HTERT RPE-1 (cell line): ENCODE data around the gene LAMC2.
"Not testable (repeated sequence)": the region's sequence is repeated elsewhere in the genome, so short reads cannot be mapped to it uniquely, and the experiment has no call there.

Source experiments
- in situ Hi-C: fragments of 300-500 bp; cut with MboI; formaldehyde crosslinking; loops from 4 replicates; pipeline ENCODE4 v1.14.3; 2020; ENCODE audit warnings: low sequenced_read_pairs

The LAMC2 gene

DNA sequence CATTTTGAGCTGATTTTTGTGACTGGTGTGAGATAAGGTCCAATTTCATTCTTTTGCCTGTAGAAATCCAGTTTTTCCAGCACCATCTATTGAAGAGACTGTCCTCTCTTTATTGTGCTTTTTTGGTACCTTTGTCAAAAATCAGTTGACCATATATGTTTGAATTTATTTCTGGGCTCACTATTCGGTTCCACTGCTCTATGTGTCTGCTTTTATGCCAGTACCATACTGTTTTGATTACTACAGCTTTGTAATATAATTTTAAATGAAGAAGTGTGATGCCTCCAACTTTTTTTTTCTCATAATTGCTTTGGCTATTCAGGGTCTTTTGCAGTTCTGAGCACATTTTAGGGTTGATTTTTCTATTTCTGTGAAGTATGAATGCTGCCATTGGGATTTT lies 69.0 kb downstream of the LAMC2 start:
- in situ Hi-C loops: no loop called here

DNA sequence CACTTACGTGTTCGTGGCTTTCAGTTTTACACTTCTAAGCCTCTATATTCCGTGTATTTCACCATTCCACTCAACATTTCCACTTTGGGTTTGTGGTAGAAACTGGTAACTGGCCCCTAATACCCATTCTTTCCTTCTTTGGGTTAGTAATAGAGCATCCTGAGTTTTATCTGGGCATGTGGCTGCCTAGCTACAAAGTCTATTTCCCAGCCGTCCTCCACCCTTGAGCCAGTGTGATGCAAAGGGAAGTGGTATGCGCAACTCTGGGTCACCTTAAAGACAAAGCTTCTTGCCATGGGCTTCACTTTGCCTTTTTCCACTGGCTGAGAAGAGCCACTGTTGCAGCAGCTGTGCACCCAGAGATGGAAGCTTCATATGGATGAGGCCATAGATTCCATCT lies 73.9 kb downstream of the LAMC2 start:
- in situ Hi-C loops: no loop called here

- in situ Hi-C loops: no loop called here
These were observed 76.7 kb downstream of the LAMC2 start for GRCh38 chr1:183262628-183263200.

GRCh38 chr1:183263886-183264602 lies 78.0 kb downstream of the LAMC2 start:
- in situ Hi-C loops: no loop called here

DNA sequence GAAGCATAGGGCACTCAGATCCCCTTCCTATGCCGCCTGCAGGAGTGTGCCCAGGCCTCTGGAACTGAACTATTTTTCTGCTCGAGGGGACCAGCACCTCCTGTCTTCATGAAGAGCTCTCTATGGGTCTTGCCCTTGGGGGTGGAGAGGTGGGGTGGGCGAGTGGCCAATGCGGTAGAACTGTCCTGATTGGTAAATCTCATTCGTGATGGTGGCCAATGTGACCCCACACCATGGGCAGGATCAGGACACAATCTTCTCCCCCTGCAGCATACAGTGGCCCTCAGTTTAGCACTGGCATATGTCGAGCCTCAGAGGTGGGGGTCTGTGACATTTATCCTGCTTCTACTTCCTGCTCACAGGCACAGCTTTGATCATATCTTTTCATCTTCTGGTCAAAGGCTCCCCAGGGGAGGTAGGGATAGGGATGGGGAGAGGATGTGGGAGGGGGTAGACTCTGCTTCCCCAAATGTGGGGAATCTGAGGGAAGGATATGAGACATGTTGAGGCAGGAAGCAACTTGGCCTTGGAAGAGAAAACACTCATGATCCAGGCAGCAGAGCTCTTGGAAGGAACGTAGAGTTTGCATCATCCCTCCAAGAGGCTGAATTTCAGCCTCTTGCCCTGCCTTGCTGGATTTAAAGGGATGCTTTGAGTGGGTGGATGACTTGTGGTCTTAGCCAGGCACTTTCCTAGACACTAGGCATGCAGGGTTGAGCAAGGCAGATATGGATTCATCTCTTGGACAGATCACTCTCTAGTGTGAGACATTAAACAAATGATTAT lies 81.8 kb downstream of the LAMC2 start:
- in situ Hi-C loops: no loop called here

- in situ Hi-C loops: no loop called here
These were observed 84.6 kb downstream of the LAMC2 start for GRCh38 chr1:183270541-183271141.

GRCh38 chr1:183272390-183272848 lies 86.4 kb downstream of the LAMC2 start:
- in situ Hi-C loops: no loop called here

GRCh38 chr1:183273300-183273699 lies 87.2 kb downstream of the LAMC2 start:
- in situ Hi-C loops: no loop called here

DNA sequence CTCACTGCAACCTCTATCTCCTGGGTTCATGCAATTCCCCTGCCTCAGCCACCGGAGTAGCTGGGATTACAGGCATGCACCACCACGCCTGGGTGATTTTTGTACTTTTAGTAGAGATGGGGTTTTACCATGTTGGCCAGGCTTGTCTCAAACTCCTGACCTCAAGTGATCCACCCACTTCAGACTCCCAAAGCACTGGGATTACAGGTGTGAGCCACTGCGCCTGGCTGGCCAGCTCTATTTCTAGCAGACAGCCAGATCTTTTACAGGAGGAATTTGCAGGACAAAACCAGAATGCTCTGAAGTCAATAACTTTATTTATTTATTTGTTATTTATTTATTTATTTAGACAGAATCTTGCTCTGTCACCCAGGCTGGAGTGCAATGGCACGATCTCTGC lies 87.9 kb downstream of the LAMC2 start:
- in situ Hi-C loops: not testable (repeated sequence)

DNA sequence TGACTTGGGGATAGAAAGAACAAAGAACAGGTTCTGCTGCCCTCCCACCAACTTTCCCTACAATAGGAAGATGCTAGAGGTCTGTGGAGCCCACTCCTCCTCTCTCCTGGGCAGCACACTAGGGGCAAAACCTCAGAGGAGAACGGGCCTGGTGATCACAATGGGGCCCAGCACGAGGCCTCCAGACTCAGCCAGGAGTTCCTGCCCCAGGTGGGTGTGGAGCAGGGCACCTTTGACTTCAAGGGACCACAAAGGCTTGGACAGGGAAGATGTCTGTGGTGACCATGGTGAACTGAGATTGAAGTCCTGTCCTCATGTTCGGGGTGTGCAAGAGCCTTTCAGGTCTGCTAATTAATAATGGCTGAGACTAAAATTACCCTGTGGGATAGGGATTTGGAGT lies 88.8 kb downstream of the LAMC2 start:
- in situ Hi-C loops: no loop called here

- in situ Hi-C loops: no loop called here
These were observed 89.3 kb downstream of the LAMC2 start for GRCh38 chr1:183275322-183275721.

GRCh38 chr1:183276386-183277080 lies 90.5 kb downstream of the LAMC2 start:
- in situ Hi-C loops: no loop called here

DNA sequence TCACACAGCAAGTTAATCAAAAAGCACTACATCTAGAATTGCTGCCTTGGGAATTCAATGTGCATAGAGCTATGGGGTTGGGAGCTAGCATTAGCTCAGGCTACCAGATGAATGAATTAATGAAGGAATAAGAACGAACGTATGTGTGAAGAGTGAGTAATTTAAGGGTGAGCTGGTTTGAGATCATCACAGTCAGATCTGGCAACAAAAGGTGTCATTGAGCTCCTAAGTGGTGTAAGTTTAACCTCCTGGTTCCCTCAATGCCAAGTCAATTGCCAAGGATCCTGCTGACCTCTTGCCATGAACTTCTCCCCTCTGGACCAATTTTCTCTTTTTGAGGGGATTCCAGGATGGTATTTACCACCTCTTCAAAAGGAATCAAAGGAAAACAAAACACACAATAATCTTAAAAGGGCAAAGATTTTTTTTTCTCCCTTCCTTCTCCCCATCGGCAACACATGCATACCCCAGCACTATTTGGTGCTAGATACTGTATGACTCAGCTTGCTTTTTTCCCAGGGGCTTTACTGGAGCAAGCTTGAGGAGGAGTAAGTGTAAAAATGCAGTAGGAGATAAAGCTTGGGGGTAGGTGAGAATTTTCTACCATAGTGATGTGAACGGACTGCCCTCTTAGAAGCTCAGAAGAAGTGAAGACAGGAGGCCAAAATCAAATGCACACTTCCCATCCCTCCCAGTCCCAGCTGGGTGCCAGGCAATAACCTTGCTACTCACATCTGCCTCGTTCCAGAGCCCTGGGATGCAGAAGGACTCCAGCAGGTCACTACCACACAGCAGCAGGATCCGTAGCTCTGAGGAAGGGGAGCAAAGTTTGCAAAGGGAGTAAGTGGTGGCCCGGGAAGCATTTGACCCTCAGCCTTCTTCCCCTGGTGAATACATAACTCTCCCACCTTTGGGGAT lies 92.0 kb downstream of the LAMC2 start:
- in situ Hi-C loops: no loop called here

- in situ Hi-C loops: no loop called here
These were observed 92.9 kb downstream of the LAMC2 start for GRCh38 chr1:183278739-183279591.

- in situ Hi-C loops: no loop called here
These were observed 93.8 kb downstream of the LAMC2 start for GRCh38 chr1:183279835-183280234.

- in situ Hi-C loops: no loop called here
These were observed 95.0 kb downstream of the LAMC2 start for GRCh38 chr1:183281039-183281438.

- in situ Hi-C loops: no loop called here
These were observed 95.6 kb downstream of the LAMC2 start for GRCh38 chr1:183281553-183282091.

GRCh38 chr1:183282101-183282855 lies 96.2 kb downstream of the LAMC2 start:
- in situ Hi-C loops: no loop called here
